Natural killer cell (primary cell): ENCODE results near the gene RUVBL2. TPM values are rescaled to one million over a fixed set of nuclear protein-coding genes. Genes with fewer than 3 reads are reported as not detected.

ENCODE experiments used
- ATAC-seq, 3 donors: fragments of 150-1000 bp in 2 of 3; fragments of 200-7000 bp in 1 of 3; cut with Tn5 transposase; 1 replicate in 1 of 3; 2 replicates in 2 of 3; pipeline ENCODE4 v1.10.0; 2021; ENCODE audit warnings: mild to moderate bottlenecking in 2 of 3, moderate library complexity in 2 of 3
- DNase-seq, 2 donors: peaks; one replicate each; pipeline versions ENCODE4 v3.0.0 to v3.0.0-alpha.2; 2013 to 2021; ENCODE audit warnings: mixed read lengths in 1 of 2
- H3K27ac ChIP-seq: one replicate; pipeline ENCODE4 v1.5.1; 2013; ENCODE audit warnings: mild to moderate bottlenecking, low read length
- H3K27me3 ChIP-seq: one replicate; pipeline ENCODE4 v1.6.1; 2013; ENCODE audit warnings: low read length; ENCODE audit not compliant: control insufficient read depth, insufficient read depth
- H3K36me3 ChIP-seq: one replicate; pipeline ENCODE4 v1.6.1; 2013; ENCODE audit warnings: low read length; ENCODE audit not compliant: control insufficient read depth, insufficient read depth
- H3K4me1 ChIP-seq: one replicate; pipeline ENCODE4 v1.6.1; 2013; ENCODE audit warnings: low read length; ENCODE audit not compliant: control insufficient read depth, insufficient read depth
- H3K4me3 ChIP-seq: one replicate; pipeline ENCODE4 v1.5.1; 2013; ENCODE audit warnings: low read length
- H3K9me3 ChIP-seq: one replicate; pipeline ENCODE4 v1.6.1; 2013; ENCODE audit warnings: low read length; ENCODE audit not compliant: control insufficient read depth, insufficient read depth
- H3K27ac Mint-ChIP-seq, 2 donors: one replicate each; pipeline ENCODE4 v1.8.0; 2022; ENCODE audit warnings: mild to moderate bottlenecking in 2 of 2, mixed read lengths in 2 of 2, moderate library complexity in 1 of 2
- H3K27me3 Mint-ChIP-seq, 2 donors: one replicate each; pipeline ENCODE4 v1.8.0; 2022; ENCODE audit warnings: low read depth in 2 of 2, mixed read lengths in 2 of 2
- H3K36me3 Mint-ChIP-seq: one replicate; pipeline ENCODE4 v1.8.0; 2022; ENCODE audit warnings: mixed read lengths
- H3K4me1 Mint-ChIP-seq, 2 donors: one replicate each; pipeline ENCODE4 v1.8.0; 2022; ENCODE audit warnings: mixed read lengths in 2 of 2
- H3K4me3 Mint-ChIP-seq: one replicate; pipeline ENCODE4 v1.8.0; 2022; ENCODE audit warnings: mild to moderate bottlenecking, moderate library complexity, mixed read lengths
- H3K9me3 Mint-ChIP-seq, 2 donors: one replicate each; pipeline ENCODE4 v1.8.0; 2022; ENCODE audit warnings: mixed read lengths in 2 of 2
- WGBS: methylation state at CpG from one replicate; pipeline ENCODE4 v1.1.7; 2013; ENCODE audit warnings: missing lambda C conversion rate; ENCODE audit not compliant: insufficient coverage; 5-methylcytosine and 5-hydroxymethylcytosine counted together
- intact Hi-C: fragments of 100-400 bp; cut with micrococcal nuclease; formaldehyde crosslinking; loops from one replicate; pipeline ENCODE4 v1.14.2; 2022
- total RNA-seq, 4 donors: library from RNA; stranded (reverse); fragments of 120-200 nt in 1 of 4; gene quantifications; one replicate each; pipeline versions ENCODE4 v1.2.3 to v1.2.4, GENCODE V29; 2013 to 2022
- TF ChIP-seq, protein P1 (sequence below): fragments of 200-600 bp; IDR thresholded peaks from one replicate; pipeline ENCODE4 v1.8.0; 2022; ENCODE audit warnings: antibody characterized with exemption

RUVBL2 gene
- total RNA-seq, 3 donors from 2014 or later (not counting 1 experiment from before 2014, with no cell fraction given), result 23.6 to 28.3 (median 26.5) TPM

DNA sequence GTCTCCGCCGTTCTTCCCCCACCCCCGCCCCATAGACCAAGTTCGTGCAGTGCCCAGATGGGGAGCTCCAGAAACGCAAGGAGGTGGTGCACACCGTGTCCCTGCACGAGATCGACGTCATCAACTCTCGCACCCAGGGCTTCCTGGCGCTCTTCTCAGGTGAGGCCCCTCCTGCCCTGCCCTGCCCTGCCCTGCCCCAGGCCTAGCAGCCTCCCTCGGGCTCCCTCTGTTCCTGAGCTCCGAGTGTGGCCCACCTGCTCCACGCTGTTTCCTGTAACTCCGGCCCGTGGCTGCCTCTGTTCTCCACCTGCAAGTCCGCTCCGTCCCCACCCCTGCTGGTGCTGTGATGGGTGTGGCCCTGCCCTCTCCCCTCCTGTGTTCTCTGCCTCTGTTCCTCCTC is 16.8 kb downstream of the RUVBL2 start:
- no peak overlapping the region for H3K4me3 Mint-ChIP-seq
- peaks cover 41% of the 10 kb centered on the region for H3K36me3 ChIP-seq
- H3K4me3 ChIP-seq, result no peak overlapping the region
- TF ChIP-seq, protein P1, sequence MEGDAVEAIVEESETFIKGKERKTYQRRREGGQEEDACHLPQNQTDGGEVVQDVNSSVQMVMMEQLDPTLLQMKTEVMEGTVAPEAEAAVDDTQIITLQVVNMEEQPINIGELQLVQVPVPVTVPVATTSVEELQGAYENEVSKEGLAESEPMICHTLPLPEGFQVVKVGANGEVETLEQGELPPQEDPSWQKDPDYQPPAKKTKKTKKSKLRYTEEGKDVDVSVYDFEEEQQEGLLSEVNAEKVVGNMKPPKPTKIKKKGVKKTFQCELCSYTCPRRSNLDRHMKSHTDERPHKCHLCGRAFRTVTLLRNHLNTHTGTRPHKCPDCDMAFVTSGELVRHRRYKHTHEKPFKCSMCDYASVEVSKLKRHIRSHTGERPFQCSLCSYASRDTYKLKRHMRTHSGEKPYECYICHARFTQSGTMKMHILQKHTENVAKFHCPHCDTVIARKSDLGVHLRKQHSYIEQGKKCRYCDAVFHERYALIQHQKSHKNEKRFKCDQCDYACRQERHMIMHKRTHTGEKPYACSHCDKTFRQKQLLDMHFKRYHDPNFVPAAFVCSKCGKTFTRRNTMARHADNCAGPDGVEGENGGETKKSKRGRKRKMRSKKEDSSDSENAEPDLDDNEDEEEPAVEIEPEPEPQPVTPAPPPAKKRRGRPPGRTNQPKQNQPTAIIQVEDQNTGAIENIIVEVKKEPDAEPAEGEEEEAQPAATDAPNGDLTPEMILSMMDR, result no peak
- 92% methylated on average over 18 of the region's 18 CpGs for WGBS
- no peaks in the 10 kb centered on the region for H3K27me3 Mint-ChIP-seq
- no peak overlapping the region for H3K27ac ChIP-seq
- no peaks in the 10 kb centered on the region for H3K27me3 ChIP-seq
- no peaks in the 10 kb centered on the region for H3K4me1 Mint-ChIP-seq
- no peaks in the 10 kb centered on the region for H3K9me3 Mint-ChIP-seq
- H3K4me1 ChIP-seq, result no peaks in the 10 kb centered on the region
- no peak overlapping the region for H3K27ac Mint-ChIP-seq
- H3K9me3 ChIP-seq, result no peaks in the 10 kb centered on the region
- no peak for ATAC-seq
- DNase-seq, result no peak
- intact Hi-C loops, result no loop called here
- H3K36me3 Mint-ChIP-seq, result no peaks in the 10 kb centered on the region

GRCh38 chr19:49011194-49011593 is 17.5 kb downstream of the RUVBL2 start:
- Histone ChIP-seq H3K27me3 (no peaks in the 10 kb centered on the region), H3K4me3 (no peak overlapping the region), H3K9me3 (no peaks in the 10 kb centered on the region), H3K36me3 (peaks cover 36% of the 10 kb centered on the region), H3K27ac (no peak overlapping the region), H3K4me1 (no peaks in the 10 kb centered on the region)
- WGBS, result 89% methylated on average over 17 of the region's 17 CpGs
- Mint-ChIP-seq H3K27me3 (no peaks in the 10 kb centered on the region), H3K4me3 (no peak overlapping the region), H3K4me1 (no peaks in the 10 kb centered on the region), H3K36me3 (no peaks in the 10 kb centered on the region), H3K27ac (no peak overlapping the region), H3K9me3 (no peaks in the 10 kb centered on the region)
- DNase-seq (no peak), ATAC-seq (no peak)
- TF ChIP-seq, protein P1, result no peak
- intact Hi-C loops, result no loop called here

GRCh38 chr19:49014123-49014869 is 20.6 kb downstream of the RUVBL2 start:
- ATAC-seq (no peak), DNase-seq (no peak)
- Histone ChIP-seq H3K36me3 (peaks cover 24% of the 10 kb centered on the region), H3K9me3 (no peaks in the 10 kb centered on the region), H3K4me3 (no peak overlapping the region), H3K27me3 (peaks cover 3% of the 10 kb centered on the region), H3K27ac (no peak overlapping the region), H3K4me1 (peaks cover 19% of the 10 kb centered on the region)
- intact Hi-C loops, result no loop called here
- 95% methylated on average over 32 of the region's 32 CpGs for WGBS
- no peaks in the 10 kb centered on the region for H3K36me3 Mint-ChIP-seq
- TF ChIP-seq, protein P1, result no peak
- no peak overlapping the region for H3K4me3 Mint-ChIP-seq
- H3K27ac Mint-ChIP-seq, result no peak overlapping the region
- peaks cover 9 to 23% of the 10 kb centered on the region in 2 donors for H3K4me1 Mint-ChIP-seq
- H3K9me3 Mint-ChIP-seq, result no peaks in the 10 kb centered on the region
- H3K27me3 Mint-ChIP-seq, result peaks cover 0 to 3% of the 10 kb centered on the region in 2 donors

DNA sequence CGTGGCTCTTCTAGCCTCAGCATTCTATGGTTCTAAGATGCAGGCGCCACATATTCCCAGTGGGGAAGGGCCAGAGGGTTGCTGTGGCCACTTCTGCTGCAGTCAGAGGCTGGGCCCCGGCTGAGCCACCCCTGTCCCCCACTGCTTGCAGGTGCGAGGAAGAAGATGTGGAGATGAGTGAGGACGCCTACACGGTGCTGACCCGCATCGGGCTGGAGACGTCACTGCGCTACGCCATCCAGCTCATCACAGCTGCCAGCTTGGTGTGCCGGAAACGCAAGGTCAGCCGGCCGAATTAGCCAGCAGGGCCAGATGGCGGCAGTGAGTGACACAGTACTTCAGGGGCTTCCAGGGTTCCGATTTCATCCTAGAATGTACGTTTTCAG is 21.2 kb downstream of the RUVBL2 start:
- Mint-ChIP-seq H3K4me1 (peaks cover 15 to 27% of the 10 kb centered on the region in 2 donors), H3K4me3 (no peak overlapping the region), H3K27ac (no peak overlapping the region), H3K9me3 (no peaks in the 10 kb centered on the region), H3K27me3 (peaks cover 0 to 4% of the 10 kb centered on the region in 2 donors), H3K36me3 (no peaks in the 10 kb centered on the region)
- H3K36me3 ChIP-seq, result peaks cover 19% of the 10 kb centered on the region
- peaks cover 3% of the 10 kb centered on the region for H3K27me3 ChIP-seq
- ATAC-seq (no peak), DNase-seq (no peak)
- 92% methylated on average over 18 of the region's 18 CpGs for WGBS
- TF ChIP-seq, protein P1, result no peak
- no peaks in the 10 kb centered on the region for H3K9me3 ChIP-seq
- H3K27ac ChIP-seq, result no peak overlapping the region
- no peak overlapping the region for H3K4me3 ChIP-seq
- intact Hi-C loops, result no loop called here
- H3K4me1 ChIP-seq, result peaks cover 25% of the 10 kb centered on the region
